GM18951 (cell line): Measurements from ENCODE around the gene KLHL28.

Experiments
- POLR2A ChIP-seq: IDR thresholded peaks from 4 replicates; pipeline ENCODE4 v1.6.1; 2011; ENCODE audit warnings: mild to moderate bottlenecking; ENCODE audit not compliant: insufficient read length, insufficient read depth; ENCODE audit errors: extremely low read depth
- in situ Hi-C: fragments of 300-500 bp; cut with MboI; formaldehyde crosslinking; loops from one replicate; pipeline ENCODE4 v1.12.0; 2022; ENCODE audit warnings: low sequenced_read_pairs, mixed read lengths, inconsistent platforms; ENCODE audit not compliant: unreplicated experiment

The KLHL28 gene

GRCh38 chr14:44954750-44955149, 7.0 kb downstream of the KLHL28 start:
- in situ Hi-C loops: loop anchor here (10.0 kb wide), 1 partner anchor 310 kb away; no protein-coding TSS in a partner anchor
- TF ChIP-seq POLR2A: no peak

DNA sequence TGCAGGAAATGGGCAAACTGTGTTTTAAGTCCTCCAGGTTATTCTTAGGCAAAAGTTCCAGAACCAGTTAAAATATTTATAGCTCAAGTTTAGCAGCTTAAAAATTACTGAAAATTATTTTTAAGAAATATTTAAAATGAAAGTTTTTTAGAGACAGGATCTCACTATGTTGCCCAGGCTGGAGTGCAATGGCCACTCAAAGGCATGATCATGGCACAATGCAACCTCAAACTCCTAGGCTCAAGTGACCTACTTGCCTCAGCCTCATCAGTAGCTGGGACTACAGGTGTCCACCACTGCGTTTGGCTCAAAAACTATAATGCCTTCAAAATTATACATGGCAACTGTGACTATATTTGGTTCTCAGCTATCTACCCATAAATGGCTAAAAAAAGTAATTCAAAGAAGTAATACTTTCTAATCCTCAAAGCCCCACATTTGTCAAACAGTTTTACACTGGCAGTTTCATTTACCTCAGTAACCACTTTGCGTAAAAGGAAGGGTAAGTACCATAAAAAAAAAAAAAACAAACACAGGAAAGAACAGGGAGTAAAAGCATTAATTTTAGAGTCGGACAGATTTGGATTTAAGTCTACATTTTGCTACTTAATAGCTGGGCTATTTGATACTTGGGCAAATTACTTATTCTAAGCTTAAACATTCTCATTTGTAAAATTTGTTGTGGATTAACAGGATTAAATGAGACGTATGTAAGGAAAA, 9.2 kb downstream of the KLHL28 start:
- no peak for TF ChIP-seq POLR2A
- in situ Hi-C loops: loop anchor here (10.0 kb wide), 1 partner anchor 312 kb away; no protein-coding TSS in a partner anchor

DNA sequence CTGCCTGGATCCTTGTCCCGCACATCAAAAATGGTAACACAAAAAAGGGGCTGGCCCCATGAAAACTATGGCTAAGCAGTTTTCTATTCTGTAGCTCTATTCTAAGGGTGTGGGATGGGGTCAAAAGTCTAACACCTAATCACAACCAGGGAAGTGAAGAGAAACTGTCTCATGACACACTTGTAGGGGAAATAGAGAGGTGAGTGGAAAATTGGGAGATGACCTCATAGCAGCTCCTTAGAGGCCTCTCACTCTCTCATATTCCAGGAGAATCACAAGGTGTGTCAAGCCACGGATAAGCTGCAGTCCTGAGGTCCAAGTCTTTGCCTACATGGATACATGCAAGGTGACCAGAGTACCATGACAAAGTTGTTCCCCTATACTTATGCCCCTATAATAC, 10.7 kb downstream of the KLHL28 start:
- in situ Hi-C loops: loop anchor here (10.0 kb wide), 1 partner anchor 314 kb away; no protein-coding TSS in a partner anchor
- no peak for TF ChIP-seq POLR2A

GRCh38 chr14:44945264-44945663, 16.5 kb downstream of the KLHL28 start:
- TF ChIP-seq POLR2A: no peak
- in situ Hi-C loops: no loop called here

GRCh38 chr14:44944107-44944506, 17.6 kb downstream of the KLHL28 start:
- in situ Hi-C loops: no loop called here
- no peak for TF ChIP-seq POLR2A

DNA sequence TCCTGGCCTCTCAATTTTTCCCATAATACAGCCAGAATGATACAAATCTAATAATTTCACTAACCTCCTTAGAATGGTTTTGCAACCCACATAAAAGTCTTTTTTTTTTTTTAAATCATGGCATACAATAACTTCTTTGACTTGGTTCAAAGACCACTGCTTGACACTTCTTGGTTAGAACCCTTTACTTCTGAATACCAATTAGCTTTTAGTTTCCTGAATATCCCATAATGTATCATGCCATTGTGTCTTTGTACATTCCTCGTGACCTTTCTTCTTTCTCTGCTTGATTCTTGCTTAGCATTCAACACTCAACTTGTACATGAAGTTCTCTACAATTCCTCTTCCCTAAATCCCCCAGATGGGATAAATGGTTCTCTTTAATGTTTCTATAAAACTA, 19.3 kb downstream of the KLHL28 start:
- in situ Hi-C loops: no loop called here
- TF ChIP-seq POLR2A: no peak

DNA sequence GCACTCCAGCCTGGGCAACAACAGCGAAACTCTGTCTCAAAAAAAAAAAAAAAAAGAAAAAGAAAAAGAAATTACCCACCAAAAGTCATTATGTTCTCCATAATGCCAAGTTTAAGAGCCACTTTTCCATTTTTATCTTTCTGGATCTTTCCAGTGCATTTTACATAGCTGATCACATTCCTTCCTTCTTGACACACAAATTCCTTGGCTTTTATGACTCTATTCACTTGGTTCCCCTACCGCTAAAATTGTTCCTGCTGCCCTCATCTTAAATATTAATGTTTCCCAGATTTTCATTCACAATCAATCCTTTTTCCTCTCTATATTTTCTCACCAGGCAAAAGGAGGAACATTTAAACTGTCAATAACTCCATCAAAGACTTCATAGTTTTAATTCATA, 20.2 kb downstream of the KLHL28 start:
- TF ChIP-seq POLR2A: no peak
- in situ Hi-C loops: no loop called here

- in situ Hi-C loops: no loop called here
- no peak for TF ChIP-seq POLR2A
These were observed 20.8 kb downstream of the KLHL28 start for GRCh38 chr14:44940944-44941343.

GRCh38 chr14:44940211-44940610, 21.5 kb downstream of the KLHL28 start:
- no peak for TF ChIP-seq POLR2A
- in situ Hi-C loops: no loop called here

- TF ChIP-seq POLR2A: no peak
- in situ Hi-C loops: no loop called here
These were observed 24.2 kb downstream of the KLHL28 start for GRCh38 chr14:44937547-44937946.

DNA sequence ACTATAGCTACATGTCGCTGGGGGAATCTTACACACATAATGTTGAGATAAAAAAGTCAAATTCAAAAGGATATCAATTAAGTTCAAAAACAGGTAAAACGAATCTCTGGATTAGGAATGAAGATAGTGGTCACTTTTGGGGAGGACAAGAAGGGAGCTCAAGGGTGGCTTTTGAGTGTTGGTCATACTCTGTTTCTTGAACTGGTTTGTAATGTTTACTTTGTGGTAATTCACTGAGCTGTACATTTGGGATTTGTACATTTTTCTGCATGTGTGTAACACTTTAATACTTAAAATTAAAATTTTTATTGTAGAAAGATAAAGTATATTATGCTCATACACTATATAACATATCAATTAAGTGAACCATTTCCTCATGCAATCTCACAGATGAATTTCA, 26.6 kb downstream of the KLHL28 start:
- TF ChIP-seq POLR2A: no peak
- in situ Hi-C loops: no loop called here

- TF ChIP-seq POLR2A: no peak
- in situ Hi-C loops: no loop called here
These were observed 33.0 kb downstream of the KLHL28 start for GRCh38 chr14:44928793-44929192.

DNA sequence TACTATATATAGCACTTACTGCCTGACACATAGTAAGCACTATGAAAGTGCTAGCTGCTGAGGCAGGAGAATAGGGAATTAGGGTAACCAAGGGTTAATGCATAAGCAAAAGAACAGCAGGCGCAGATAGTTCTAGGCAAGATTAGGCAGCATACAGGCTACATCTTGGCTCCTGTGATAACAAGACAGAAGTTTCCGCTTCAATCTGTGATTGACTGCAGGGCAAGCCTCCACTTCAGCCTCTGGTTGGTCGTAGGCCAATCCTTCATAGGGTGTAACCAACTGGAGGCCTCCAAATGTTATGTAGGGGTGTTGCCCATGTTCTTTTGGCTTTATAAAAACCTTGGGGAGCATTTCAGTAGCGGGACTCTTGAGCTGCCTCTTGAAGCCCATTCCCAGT, 46.9 kb downstream of the KLHL28 start:
- TF ChIP-seq POLR2A: no peak
- in situ Hi-C loops: loop anchor here (25.0 kb wide), 1 partner anchor 347 kb away; the partner anchor contains the start of gene MIS18BP1

DNA sequence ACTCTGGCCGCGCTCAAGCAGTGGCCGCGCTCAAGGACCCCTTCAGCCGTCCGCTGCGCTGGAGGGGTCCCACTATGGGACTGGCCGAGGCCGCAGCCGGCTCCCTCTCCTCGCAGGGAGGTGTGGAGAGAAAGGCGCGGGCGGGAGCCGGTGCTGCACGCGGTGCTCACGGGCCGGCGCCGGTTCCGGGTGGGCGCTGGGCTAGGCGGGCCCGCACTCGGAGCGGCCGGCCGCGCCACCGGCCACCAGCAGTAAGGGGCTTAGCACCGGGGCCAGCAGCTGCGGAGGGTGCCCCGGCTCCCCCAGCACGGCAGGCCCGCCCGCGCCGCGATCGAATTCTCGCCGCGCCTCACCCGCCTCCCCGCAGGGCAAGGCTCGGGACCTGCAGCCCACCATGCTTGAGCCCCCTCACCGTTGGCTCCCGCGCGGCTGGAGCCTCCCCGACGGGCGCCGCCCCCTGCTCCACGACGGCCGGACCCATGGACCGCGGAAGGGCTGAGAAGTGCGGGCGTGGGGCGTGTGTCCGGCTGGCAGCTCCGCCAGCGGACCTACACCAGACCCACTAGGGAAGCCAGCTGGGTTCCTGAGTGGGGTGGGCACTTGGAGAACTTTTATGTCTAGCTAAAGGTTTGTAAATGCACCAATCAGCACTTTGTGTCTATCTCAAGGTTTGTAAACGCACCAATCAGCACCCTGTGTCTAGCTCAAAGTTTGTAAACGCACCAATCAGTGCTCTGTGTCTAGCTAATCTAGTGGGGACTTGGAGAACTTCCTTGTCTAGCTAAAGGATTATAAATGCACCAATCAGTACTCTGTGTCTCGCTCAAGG, 49.5 kb downstream of the KLHL28 start:
- in situ Hi-C loops: loop anchor here (25.0 kb wide), 1 partner anchor 350 kb away; the partner anchor contains the start of gene MIS18BP1

DNA sequence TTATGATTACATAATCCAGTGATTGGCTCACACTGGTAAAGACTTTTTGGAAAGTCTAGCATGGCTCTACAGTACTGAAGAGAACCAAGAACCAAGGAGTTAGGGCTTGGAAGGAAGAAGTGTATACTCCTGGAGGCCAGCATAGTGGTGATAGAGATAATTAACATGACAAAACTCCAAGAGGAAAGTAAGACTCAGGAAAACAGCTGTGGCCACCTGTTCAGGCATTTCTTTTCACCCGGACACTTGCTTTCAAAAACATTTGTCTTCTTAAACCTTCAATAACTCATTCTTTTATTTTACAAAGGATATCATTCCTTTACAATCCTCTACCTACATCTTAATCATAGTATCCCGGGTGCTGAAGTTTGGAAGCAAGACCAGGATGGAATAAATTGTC, 50.9 kb downstream of the KLHL28 start:
- in situ Hi-C loops: loop anchor here (25.0 kb wide), 1 partner anchor 351 kb away; the partner anchor contains the start of gene MIS18BP1
- TF ChIP-seq POLR2A: no peak

More for the DNA sequence above, 49.5 kb downstream of the KLHL28 start:
- no peak for TF ChIP-seq POLR2A
